ENCODE measurements around the gene SYK.

- TF ChIP-seq ZNF571 (tag by site-specific recombination; IDR thresholded peaks at IDR 0.05) (no peak), ZNF707 (tag by site-specific recombination; IDR thresholded peaks at IDR 0.05) (no peak), ZFP37 (tag by site-specific recombination; IDR thresholded peaks at IDR 0.05) (no peak), SP7 (tag by site-specific recombination; IDR thresholded peaks at IDR 0.05) (no peak), CTCF (tag by site-specific recombination; IDR thresholded peaks at IDR 0.05) (no peak), YY1 (tag by site-specific recombination; IDR thresholded peaks at IDR 0.05) (no peak), ZBTB17 (tag by site-specific recombination; IDR thresholded peaks at IDR 0.05) (no peak), ZNF280C (tag by site-specific recombination; IDR thresholded peaks at IDR 0.05) (no peak), BCL11A (tag by site-specific recombination; IDR thresholded peaks at IDR 0.05; ENCODE audit: low read depth) (no peak), AEBP2 (tag by site-specific recombination; IDR thresholded peaks at IDR 0.05; ENCODE audit: borderline replicate concordance) (no peak), ZBTB11 (tag by site-specific recombination; conservative IDR thresholded peaks at IDR 0.05; ENCODE audit: low read depth) (no peak), GLI4 (tag by site-specific recombination; IDR thresholded peaks at IDR 0.05) (no peak)
Measured at GRCh38 chr9:90868555-90868954, 66.9 kb downstream of the SYK start.

All from HEK293 (cell line).